Adrenal gland (tissue), 5 donors: ENCODE measurements around the gene PIP5K1C.

Experiments
- POLR2A ChIP-seq, 2 donors: fragments of 450-650 bp; IDR thresholded peaks; one replicate each; pipeline ENCODE4 v1.6.1; 2017; ENCODE audit warnings: antibody characterized with exemption in 2 of 2, mild to moderate bottlenecking in 2 of 2, moderate library complexity in 1 of 2
- TF ChIP-seq, protein P1 (sequence below), 6 experiments: fragments of 450-650 bp in 4 of 6; fragments of 200-600 bp in 2 of 6; sonication (generic) in 1 of 6; IDR thresholded peaks; 1 replicate in 5 of 6; 2 replicates in 1 of 6; pipeline versions ENCODE4 v1.5.1 to v1.8.0; 2016 to 2021; ENCODE audit warnings: antibody characterized with exemption in 6 of 6, mild to moderate bottlenecking in 2 of 6, moderate library complexity in 1 of 6
- donor health status: DM: no; HTN: no; CAD: no.

DNA sequence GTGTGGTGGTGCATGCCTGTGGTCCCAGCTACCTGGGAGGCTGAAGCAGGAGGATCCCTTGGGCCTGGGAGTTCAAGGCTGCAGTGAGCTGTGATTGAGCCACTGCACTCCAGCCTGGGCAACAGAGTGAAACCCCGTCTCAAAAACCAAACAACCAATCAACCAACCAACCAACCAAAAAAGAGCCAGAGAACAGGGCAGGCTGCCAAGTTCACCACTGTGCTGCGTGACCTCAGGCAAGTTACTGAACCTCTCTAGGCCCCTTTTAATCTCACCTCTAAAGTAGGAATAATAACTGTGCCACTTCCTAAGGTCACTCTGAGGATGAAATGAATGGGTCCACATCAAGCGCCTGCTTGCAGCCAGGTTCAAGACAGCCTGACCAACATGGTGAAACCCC lies 24.9 kb upstream of the PIP5K1C start:
- TF ChIP-seq, protein P1, sequence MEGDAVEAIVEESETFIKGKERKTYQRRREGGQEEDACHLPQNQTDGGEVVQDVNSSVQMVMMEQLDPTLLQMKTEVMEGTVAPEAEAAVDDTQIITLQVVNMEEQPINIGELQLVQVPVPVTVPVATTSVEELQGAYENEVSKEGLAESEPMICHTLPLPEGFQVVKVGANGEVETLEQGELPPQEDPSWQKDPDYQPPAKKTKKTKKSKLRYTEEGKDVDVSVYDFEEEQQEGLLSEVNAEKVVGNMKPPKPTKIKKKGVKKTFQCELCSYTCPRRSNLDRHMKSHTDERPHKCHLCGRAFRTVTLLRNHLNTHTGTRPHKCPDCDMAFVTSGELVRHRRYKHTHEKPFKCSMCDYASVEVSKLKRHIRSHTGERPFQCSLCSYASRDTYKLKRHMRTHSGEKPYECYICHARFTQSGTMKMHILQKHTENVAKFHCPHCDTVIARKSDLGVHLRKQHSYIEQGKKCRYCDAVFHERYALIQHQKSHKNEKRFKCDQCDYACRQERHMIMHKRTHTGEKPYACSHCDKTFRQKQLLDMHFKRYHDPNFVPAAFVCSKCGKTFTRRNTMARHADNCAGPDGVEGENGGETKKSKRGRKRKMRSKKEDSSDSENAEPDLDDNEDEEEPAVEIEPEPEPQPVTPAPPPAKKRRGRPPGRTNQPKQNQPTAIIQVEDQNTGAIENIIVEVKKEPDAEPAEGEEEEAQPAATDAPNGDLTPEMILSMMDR (IDR thresholded peaks at IDR 0.05): no peak
- TF ChIP-seq POLR2A (IDR thresholded peaks at IDR 0.05): no peak
